Liver (tissue), 9 donors: ENCODE measurements around the gene ISG20L2. TPM values are rescaled to one million over a fixed set of nuclear protein-coding genes. Genes with fewer than 3 reads are reported as not detected.

Experiments used
- DNase-seq: peaks from one replicate; pipeline ENCODE4 v3.0.0-alpha.2; 2017; ENCODE audit warnings: low spot score
- H3K27ac ChIP-seq, 2 donors: one replicate each; pipeline ENCODE4 v1.7.0; 2013; ENCODE audit warnings: inconsistent platforms in 2 of 2, low read length in 2 of 2, control low read depth in 1 of 2, low read depth in 1 of 2, mild to moderate bottlenecking in 1 of 2
- H3K27me3 ChIP-seq, 4 donors: one replicate each; pipeline versions ENCODE4 v1.6.1 to v1.7.0; 2013; ENCODE audit warnings: low read length in 3 of 4, inconsistent platforms in 1 of 4, mild to moderate bottlenecking in 1 of 4, moderate library complexity in 1 of 4; ENCODE audit not compliant: control insufficient read depth in 4 of 4, insufficient read depth in 4 of 4
- H3K36me3 ChIP-seq, 4 donors: one replicate each; pipeline versions ENCODE4 v1.6.1 to v1.7.0; 2013; ENCODE audit warnings: low read length in 3 of 4, mild to moderate bottlenecking in 3 of 4, low read depth in 1 of 4, moderate library complexity in 1 of 4; ENCODE audit not compliant: control insufficient read depth in 4 of 4, insufficient read depth in 3 of 4
- H3K4me1 ChIP-seq, 4 donors: one replicate each; pipeline versions ENCODE4 v1.6.1 to v1.7.0; 2013; ENCODE audit warnings: low read length in 3 of 4, mild to moderate bottlenecking in 3 of 4, moderate library complexity in 1 of 4; ENCODE audit not compliant: control insufficient read depth in 4 of 4, insufficient read depth in 4 of 4
- H3K4me3 ChIP-seq, 3 donors: one replicate each; pipeline versions ENCODE4 v1.6.1 to v1.7.0; 2013; ENCODE audit warnings: low read length in 3 of 3, control low read depth in 1 of 3, low read depth in 1 of 3, mild to moderate bottlenecking in 1 of 3
- H3K9ac ChIP-seq, 2 donors: one replicate each; pipeline ENCODE4 v1.7.0; 2013; ENCODE audit warnings: low read length in 2 of 2, mild to moderate bottlenecking in 2 of 2, moderate library complexity in 2 of 2, control low read depth in 1 of 2, low read depth in 1 of 2
- H3K9me3 ChIP-seq, 4 donors: one replicate each; pipeline versions ENCODE4 v1.6.1 to v1.7.0; 2013; ENCODE audit warnings: low read length in 3 of 4; ENCODE audit not compliant: control insufficient read depth in 4 of 4
- GABPA ChIP-seq, 2 donors: IDR thresholded peaks in 1 of 2; conservative IDR thresholded peaks in 1 of 2; 2 replicates each; pipeline ENCODE4 v1.6.1; 2016; ENCODE audit warnings: antibody characterized with exemption in 2 of 2, mild to moderate bottlenecking in 1 of 2, moderate library complexity in 1 of 2
- HNF4A ChIP-seq, 2 donors: conservative IDR thresholded peaks; 2 replicates each; pipeline ENCODE4 v1.6.1; 2016; ENCODE audit warnings: antibody characterized with exemption in 2 of 2, mild to moderate bottlenecking in 2 of 2
- HNF4G ChIP-seq: IDR thresholded peaks from 2 replicates; pipeline ENCODE4 v1.6.1; 2016; ENCODE audit warnings: antibody characterized with exemption
- RAD21 ChIP-seq, 2 donors: IDR thresholded peaks; 2 replicates each; pipeline ENCODE4 v1.6.1; 2016; ENCODE audit warnings: antibody characterized with exemption in 2 of 2, mild to moderate bottlenecking in 2 of 2
- TAF1 ChIP-seq: conservative IDR thresholded peaks from 2 replicates; pipeline ENCODE4 v1.6.1; 2016; ENCODE audit warnings: antibody characterized with exemption, mild to moderate bottlenecking
- WGBS: extraction: QIAGEN DNeasy Blood & Tissue Kit; methylation state at CpG from one replicate; pipeline ENCODE4 v1.1.7; 2013; 5-methylcytosine and 5-hydroxymethylcytosine counted together
- polyA plus RNA-seq, 2 donors: library from polyadenylated mRNA; stranded (reverse) in 1 of 2; unstranded in 1 of 2; fragments of 200-250 nt in 1 of 2; fragments of >200 nt in 1 of 2; fragmentation: Nextera tagmentation in 1 of 2; extraction: Ambion mirVana in 1 of 2; gene quantifications; one replicate each; pipeline versions ENCODE4 v1.2.1 to v1.2.3, GENCODE V29; 2013 to 2015
- total RNA-seq, 2 donors: library from RNA; depleted of rRNA; stranded (reverse); fragments of >200 nt; gene quantifications; one replicate each; pipeline ENCODE4 v1.2.3, GENCODE V29; 2014
- TF ChIP-seq, protein P1 (sequence below): IDR thresholded peaks from 2 replicates; pipeline ENCODE4 v1.6.1; 2016; ENCODE audit warnings: antibody characterized with exemption, mild to moderate bottlenecking
- TF ChIP-seq, protein P2 (sequence below): fragments of 150-350 bp; IDR thresholded peaks from 2 replicates; pipeline ENCODE4 v1.5.1; 2017; ENCODE audit warnings: improper control_type of control experiment, low read depth, low read length; ENCODE audit not compliant: missing input control
- TF ChIP-seq, protein P3 (sequence below): IDR thresholded peaks from 2 replicates; pipeline ENCODE4 v1.6.1; 2016; ENCODE audit warnings: antibody characterized with exemption
- donor health status: healthy.
- donor health status: healthy.
- donor health status: healthy.
- donor health status: healthy.
- donor health status: healthy.

ISG20L2 gene
- total and polyA plus RNA-seq, 4 donors: 5.6 to 9.9 (median 6.7) TPM

DNA sequence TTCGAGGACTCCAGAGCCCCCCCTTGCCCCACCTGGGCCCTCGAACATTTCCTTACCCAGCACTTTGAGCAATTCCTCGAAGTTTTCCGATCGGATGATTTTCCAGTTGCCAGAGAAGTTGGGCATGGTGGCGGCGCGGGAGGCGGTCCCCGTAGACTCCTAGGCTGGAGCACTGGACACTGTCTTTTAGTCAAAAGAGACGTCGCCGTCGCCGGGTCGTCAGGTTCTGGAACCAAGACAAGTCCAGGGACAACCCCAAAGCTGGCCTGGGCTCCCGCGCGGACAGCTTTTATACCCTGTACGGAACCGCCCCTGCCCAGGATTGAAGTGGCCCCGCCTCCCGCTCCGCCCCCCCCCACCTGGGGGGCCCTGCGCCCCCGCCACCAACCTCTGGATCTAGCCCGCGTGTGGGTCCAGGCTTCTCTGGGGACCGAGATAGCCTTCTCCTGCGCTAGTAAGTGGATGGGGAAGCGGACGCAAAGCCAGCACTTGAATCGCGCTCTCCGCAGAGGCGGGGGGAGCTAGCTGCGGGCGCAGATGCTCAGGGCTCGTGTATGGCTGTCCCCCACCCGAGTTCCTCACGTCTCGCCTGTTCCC lies 23.1 kb downstream of the ISG20L2 start, which contains the start of gene CRABP2 (continued):
- TF ChIP-seq, protein P1, sequence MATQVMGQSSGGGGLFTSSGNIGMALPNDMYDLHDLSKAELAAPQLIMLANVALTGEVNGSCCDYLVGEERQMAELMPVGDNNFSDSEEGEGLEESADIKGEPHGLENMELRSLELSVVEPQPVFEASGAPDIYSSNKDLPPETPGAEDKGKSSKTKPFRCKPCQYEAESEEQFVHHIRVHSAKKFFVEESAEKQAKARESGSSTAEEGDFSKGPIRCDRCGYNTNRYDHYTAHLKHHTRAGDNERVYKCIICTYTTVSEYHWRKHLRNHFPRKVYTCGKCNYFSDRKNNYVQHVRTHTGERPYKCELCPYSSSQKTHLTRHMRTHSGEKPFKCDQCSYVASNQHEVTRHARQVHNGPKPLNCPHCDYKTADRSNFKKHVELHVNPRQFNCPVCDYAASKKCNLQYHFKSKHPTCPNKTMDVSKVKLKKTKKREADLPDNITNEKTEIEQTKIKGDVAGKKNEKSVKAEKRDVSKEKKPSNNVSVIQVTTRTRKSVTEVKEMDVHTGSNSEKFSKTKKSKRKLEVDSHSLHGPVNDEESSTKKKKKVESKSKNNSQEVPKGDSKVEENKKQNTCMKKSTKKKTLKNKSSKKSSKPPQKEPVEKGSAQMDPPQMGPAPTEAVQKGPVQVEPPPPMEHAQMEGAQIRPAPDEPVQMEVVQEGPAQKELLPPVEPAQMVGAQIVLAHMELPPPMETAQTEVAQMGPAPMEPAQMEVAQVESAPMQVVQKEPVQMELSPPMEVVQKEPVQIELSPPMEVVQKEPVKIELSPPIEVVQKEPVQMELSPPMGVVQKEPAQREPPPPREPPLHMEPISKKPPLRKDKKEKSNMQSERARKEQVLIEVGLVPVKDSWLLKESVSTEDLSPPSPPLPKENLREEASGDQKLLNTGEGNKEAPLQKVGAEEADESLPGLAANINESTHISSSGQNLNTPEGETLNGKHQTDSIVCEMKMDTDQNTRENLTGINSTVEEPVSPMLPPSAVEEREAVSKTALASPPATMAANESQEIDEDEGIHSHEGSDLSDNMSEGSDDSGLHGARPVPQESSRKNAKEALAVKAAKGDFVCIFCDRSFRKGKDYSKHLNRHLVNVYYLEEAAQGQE: no peak
- TF ChIP-seq GABPA (IDR thresholded peaks at IDR 0.05 in 1 of 2, conservative IDR thresholded peaks at IDR 0.05 in 1 of 2) (no peak), HNF4G (no peak)

DNA sequence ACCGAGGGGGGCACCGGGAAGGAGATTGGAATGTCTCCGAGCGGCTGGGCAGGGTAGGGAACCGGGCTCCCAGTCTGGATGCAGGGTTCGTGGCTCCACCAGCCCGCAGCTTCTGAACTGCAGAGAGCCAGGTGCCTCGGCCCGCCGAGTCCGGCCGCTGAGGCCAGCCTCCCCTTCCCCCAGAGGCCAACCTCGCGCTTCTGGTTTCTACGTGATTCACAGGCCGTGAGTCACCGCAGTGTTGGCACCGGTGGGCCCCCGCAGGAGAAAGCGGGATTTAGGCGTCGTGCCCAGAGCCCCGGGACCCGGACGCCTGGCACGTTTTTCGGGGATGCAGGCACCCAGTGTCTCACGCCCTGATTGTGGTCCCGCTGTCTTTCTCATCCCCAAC lies 23.6 kb downstream of the ISG20L2 start:
- Histone ChIP-seq H3K9ac (no peak overlapping the region), H3K9me3 (no peaks in the 10 kb centered on the region), H3K36me3 (no peaks in the 10 kb centered on the region), H3K27me3 (peaks cover 0 to 10% (median 7%) of the 10 kb centered on the region in 4 donors), H3K27ac (no peak overlapping the region), H3K4me1 (peaks cover 11 to 19% (median 13%) of the 10 kb centered on the region in 4 donors), H3K4me3 (peak overlapping the region in 1 of 3 donors; percentile 15)
- TF ChIP-seq TAF1: no peak
- TF ChIP-seq, protein P2, sequence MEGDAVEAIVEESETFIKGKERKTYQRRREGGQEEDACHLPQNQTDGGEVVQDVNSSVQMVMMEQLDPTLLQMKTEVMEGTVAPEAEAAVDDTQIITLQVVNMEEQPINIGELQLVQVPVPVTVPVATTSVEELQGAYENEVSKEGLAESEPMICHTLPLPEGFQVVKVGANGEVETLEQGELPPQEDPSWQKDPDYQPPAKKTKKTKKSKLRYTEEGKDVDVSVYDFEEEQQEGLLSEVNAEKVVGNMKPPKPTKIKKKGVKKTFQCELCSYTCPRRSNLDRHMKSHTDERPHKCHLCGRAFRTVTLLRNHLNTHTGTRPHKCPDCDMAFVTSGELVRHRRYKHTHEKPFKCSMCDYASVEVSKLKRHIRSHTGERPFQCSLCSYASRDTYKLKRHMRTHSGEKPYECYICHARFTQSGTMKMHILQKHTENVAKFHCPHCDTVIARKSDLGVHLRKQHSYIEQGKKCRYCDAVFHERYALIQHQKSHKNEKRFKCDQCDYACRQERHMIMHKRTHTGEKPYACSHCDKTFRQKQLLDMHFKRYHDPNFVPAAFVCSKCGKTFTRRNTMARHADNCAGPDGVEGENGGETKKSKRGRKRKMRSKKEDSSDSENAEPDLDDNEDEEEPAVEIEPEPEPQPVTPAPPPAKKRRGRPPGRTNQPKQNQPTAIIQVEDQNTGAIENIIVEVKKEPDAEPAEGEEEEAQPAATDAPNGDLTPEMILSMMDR: no peak
- TF ChIP-seq, protein P3, sequence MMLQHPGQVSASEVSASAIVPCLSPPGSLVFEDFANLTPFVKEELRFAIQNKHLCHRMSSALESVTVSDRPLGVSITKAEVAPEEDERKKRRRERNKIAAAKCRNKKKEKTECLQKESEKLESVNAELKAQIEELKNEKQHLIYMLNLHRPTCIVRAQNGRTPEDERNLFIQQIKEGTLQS: no peak
- no peak for TF ChIP-seq RAD21 (IDR thresholded peaks at IDR 0.05)
- TF ChIP-seq HNF4A (conservative IDR thresholded peaks at IDR 0.05): no peak
- TF ChIP-seq, protein P1: no peak
- WGBS: 6% methylated on average over 29 of the region's 29 CpGs
- DNase-seq: peak; percentile 30
